ENCODE data around the gene SAP30BP. TPM values are rescaled to one million over a fixed set of nuclear protein-coding genes. Genes with fewer than 3 reads are reported as not detected.

SAP30BP gene
- total and polyA plus RNA-seq, 10 of the 15 experiments (the other 5 are each of a cell fraction or from before 2014, with no cell fraction given), result 57.9 to 166 (median 94.5) TPM

DNA sequence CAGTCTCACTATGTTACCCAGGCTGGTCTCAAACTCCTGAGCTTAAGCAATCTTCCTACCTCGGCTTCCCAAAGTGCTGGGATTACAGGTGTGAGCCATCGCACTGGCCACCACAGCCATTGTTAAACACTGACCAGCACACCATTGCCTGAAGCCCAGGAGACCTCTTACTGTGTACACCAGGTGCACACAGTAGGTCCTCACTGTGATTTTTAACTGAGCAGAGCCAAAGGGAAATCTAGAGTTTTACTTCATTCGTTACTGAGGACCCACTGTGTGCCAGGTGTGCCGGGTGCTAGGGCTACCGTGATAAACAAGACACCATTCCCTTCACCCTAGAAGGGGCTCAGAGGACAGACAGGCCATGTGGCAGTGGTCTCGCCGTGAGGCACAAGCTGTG, 58.4 kb downstream of the SAP30BP start:
- in situ Hi-C loops (cut with MboI), result no loop called here
- SMC1A ChIA-PET (ENCODE audit: uncharacterized antibody, unreplicated experiment), result no interaction called here
- H3K4me1 ChIP-seq (ENCODE audit: control insufficient read depth, insufficient read depth, low read length), result no peaks in the 10 kb centered on the region
- H3K27ac ChIP-seq (ENCODE audit: control insufficient read depth, insufficient read depth), result no peak overlapping the region
- CTCF ChIA-PET, result interaction anchor here (1.1 to 4.3 kb wide), 4 partner anchors 13 to 435 kb away, joined by 3 to 17 read pairs (median 4); partner anchors contain the start of gene SMIM5
- no peak for DNase-seq (ENCODE audit: low read depth, low spot score)
- H3K36me3 ChIP-seq (ENCODE audit: control insufficient read depth in 2 of 2, insufficient read depth in 2 of 2, low read length in 1 of 2), result no peaks in the 10 kb centered on the region
- no peaks in the 10 kb centered on the region for H3K9me3 ChIP-seq (replicated peaks; ENCODE audit: control insufficient read depth, insufficient read depth, low read length)
- H3K4me3 ChIP-seq, result no peak overlapping the region
- no peak for ATAC-seq
- POLR2A ChIA-PET, result interaction anchor here (0.6 kb wide), 1 partner anchor 709 kb away, joined by 3 read pairs; no protein-coding TSS in a partner anchor
- H3K79me2 ChIP-seq (ENCODE audit: control insufficient read depth, insufficient read depth, low read length), result no peaks in the 10 kb centered on the region
- intact Hi-C loops (cut with micrococcal nuclease; ENCODE audit: unreplicated experiment), result no loop called here
- no peak overlapping the region for H2AFZ ChIP-seq (ENCODE audit: control insufficient read depth, low read depth, low read length)
- RAD21 ChIA-PET (ENCODE audit: unreplicated experiment), result interaction anchor here (1.1 kb wide), 1 partner anchor 50 kb away, joined by 3 read pairs; no protein-coding TSS in a partner anchor
- FAIRE-seq, result no peak
- H3K9ac ChIP-seq (ENCODE audit: control insufficient read depth, insufficient read depth, low read length), result no peak overlapping the region
- no peak overlapping the region for H3K4me2 ChIP-seq (ENCODE audit: control insufficient read depth, insufficient read depth)
- H3K27me3 ChIP-seq (replicated peaks in 1 of 2; ENCODE audit: control insufficient read depth in 2 of 2, insufficient read depth in 2 of 2, low read length in 1 of 2), result peaks cover 0 to 1% of the 10 kb centered on the region in 2 experiments; a peak in 2 of 4 replicates
- 37% methylated on average over 7 of the region's 7 CpGs for WGBS (ENCODE audit: insufficient coverage, insufficient replicate concordance, low lambda C conversion rate, missing lambda C conversion rate)
- no peaks in the 10 kb centered on the region for H4K20me1 ChIP-seq (ENCODE audit: control insufficient read depth, insufficient read depth)
- BruUV-seq (replicated peaks), result no TSS peak
- no peak for TF ChIP-seq GABPA (IDR thresholded peaks at IDR 0.05; ENCODE audit: low read depth)
- no peak for TF ChIP-seq BACH1 (IDR thresholded peaks at IDR 0.05; ENCODE audit: borderline replicate concordance)
- TF ChIP-seq SRF (IDR thresholded peaks at IDR 0.05; ENCODE audit: low read depth in 2 of 2, low read length in 2 of 2), result no peak
- no peak for TF ChIP-seq SIX5 (IDR thresholded peaks at IDR 0.05; ENCODE audit: low read depth, low read length, severe bottlenecking)
- no peak for TF ChIP-seq CBX5 (IDR thresholded peaks at IDR 0.05; ENCODE audit: low read depth)
- TF ChIP-seq, protein P1, sequence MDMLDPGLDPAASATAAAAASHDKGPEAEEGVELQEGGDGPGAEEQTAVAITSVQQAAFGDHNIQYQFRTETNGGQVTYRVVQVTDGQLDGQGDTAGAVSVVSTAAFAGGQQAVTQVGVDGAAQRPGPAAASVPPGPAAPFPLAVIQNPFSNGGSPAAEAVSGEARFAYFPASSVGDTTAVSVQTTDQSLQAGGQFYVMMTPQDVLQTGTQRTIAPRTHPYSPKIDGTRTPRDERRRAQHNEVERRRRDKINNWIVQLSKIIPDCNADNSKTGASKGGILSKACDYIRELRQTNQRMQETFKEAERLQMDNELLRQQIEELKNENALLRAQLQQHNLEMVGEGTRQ (IDR thresholded peaks at IDR 0.05; ENCODE audit: borderline replicate concordance, low read depth, low read length), result no peak
- TF ChIP-seq, protein P2, sequence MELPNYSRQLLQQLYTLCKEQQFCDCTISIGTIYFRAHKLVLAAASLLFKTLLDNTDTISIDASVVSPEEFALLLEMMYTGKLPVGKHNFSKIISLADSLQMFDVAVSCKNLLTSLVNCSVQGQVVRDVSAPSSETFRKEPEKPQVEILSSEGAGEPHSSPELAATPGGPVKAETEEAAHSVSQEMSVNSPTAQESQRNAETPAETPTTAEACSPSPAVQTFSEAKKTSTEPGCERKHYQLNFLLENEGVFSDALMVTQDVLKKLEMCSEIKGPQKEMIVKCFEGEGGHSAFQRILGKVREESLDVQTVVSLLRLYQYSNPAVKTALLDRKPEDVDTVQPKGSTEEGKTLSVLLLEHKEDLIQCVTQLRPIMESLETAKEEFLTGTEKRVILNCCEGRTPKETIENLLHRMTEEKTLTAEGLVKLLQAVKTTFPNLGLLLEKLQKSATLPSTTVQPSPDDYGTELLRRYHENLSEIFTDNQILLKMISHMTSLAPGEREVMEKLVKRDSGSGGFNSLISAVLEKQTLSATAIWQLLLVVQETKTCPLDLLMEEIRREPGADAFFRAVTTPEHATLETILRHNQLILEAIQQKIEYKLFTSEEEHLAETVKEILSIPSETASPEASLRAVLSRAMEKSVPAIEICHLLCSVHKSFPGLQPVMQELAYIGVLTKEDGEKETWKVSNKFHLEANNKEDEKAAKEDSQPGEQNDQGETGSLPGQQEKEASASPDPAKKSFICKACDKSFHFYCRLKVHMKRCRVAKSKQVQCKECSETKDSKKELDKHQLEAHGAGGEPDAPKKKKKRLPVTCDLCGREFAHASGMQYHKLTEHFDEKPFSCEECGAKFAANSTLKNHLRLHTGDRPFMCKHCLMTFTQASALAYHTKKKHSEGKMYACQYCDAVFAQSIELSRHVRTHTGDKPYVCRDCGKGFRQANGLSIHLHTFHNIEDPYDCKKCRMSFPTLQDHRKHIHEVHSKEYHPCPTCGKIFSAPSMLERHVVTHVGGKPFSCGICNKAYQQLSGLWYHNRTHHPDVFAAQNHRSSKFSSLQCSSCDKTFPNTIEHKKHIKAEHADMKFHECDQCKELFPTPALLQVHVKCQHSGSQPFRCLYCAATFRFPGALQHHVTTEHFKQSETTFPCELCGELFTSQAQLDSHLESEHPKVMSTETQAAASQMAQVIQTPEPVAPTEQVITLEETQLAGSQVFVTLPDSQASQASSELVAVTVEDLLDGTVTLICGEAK (IDR thresholded peaks at IDR 0.05; ENCODE audit: borderline replicate concordance), result no peak
- no peak for TF ChIP-seq FOXM1 (IDR thresholded peaks at IDR 0.05; ENCODE audit: low read depth, low read length)
- TF ChIP-seq MEF2A (IDR thresholded peaks at IDR 0.05; ENCODE audit: insufficient read depth, low read depth, low read length), result no peak
- TF ChIP-seq SPI1 (IDR thresholded peaks at IDR 0.05; ENCODE audit: borderline replicate concordance, insufficient read depth, low read depth, low read length), result no peak
- TF ChIP-seq ESRRA (IDR thresholded peaks at IDR 0.05; ENCODE audit: low read length), result no peak
- TF ChIP-seq POLR2A (IDR thresholded peaks at IDR 0.05; ENCODE audit: low read depth, low read length), result no peak
- no peak for TF ChIP-seq ZNF217 (IDR thresholded peaks at IDR 0.05)
- no peak for TF ChIP-seq STAT1 (conservative IDR thresholded peaks at IDR 0.05)
- no peak for TF ChIP-seq DPF2 (IDR thresholded peaks at IDR 0.05)
- TF ChIP-seq, protein P3, sequence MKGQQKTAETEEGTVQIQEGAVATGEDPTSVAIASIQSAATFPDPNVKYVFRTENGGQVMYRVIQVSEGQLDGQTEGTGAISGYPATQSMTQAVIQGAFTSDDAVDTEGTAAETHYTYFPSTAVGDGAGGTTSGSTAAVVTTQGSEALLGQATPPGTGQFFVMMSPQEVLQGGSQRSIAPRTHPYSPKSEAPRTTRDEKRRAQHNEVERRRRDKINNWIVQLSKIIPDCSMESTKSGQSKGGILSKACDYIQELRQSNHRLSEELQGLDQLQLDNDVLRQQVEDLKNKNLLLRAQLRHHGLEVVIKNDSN (IDR thresholded peaks at IDR 0.05; ENCODE audit: borderline replicate concordance, extremely low read length, insufficient read depth, low read depth, low read length), result no peak
- no peak for TF ChIP-seq BCL11A (IDR thresholded peaks at IDR 0.05; ENCODE audit: low read depth, low read length)
- no peak for TF ChIP-seq BRCA1 (IDR thresholded peaks at IDR 0.05; ENCODE audit: low read depth, low read length)
- TF ChIP-seq, protein P4, sequence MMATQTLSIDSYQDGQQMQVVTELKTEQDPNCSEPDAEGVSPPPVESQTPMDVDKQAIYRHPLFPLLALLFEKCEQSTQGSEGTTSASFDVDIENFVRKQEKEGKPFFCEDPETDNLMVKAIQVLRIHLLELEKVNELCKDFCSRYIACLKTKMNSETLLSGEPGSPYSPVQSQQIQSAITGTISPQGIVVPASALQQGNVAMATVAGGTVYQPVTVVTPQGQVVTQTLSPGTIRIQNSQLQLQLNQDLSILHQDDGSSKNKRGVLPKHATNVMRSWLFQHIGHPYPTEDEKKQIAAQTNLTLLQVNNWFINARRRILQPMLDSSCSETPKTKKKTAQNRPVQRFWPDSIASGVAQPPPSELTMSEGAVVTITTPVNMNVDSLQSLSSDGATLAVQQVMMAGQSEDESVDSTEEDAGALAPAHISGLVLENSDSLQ (IDR thresholded peaks at IDR 0.05), result no peak
- TF ChIP-seq KLF5 (IDR thresholded peaks at IDR 0.05; ENCODE audit: partially characterized antibody), result no peak
